Astrocyte of the spinal cord (primary cell): Measurements from ENCODE around the gene DHRS7B.

Experiments
- DNase-seq: peaks from one replicate; pipeline ENCODE4 v3.0.0; 2011; ENCODE audit warnings: low read depth, low spot score
- H3K4me3 ChIP-seq: 2 replicates; pipeline ENCODE4 v1.5.1; 2011; ENCODE audit warnings: low read depth, mild to moderate bottlenecking, low read length, moderate library complexity
- CTCF ChIP-seq: IDR thresholded peaks from 2 replicates; pipeline ENCODE4 v1.5.1; 2012; ENCODE audit warnings: low read depth, mild to moderate bottlenecking, low read length, inconsistent platforms
- in situ Hi-C: cut with HindIII; loops from 2 replicates; pipeline ENCODE4 v1.10.0; 2017; ENCODE audit warnings: low sequenced_read_pairs

The DHRS7B gene

GRCh38 chr17:21164620-21165019 is 37.9 kb downstream of the DHRS7B start:
- DNase-seq: no peak
- no peak overlapping the region for H3K4me3 ChIP-seq
- no peak for TF ChIP-seq CTCF
- in situ Hi-C loops: no loop called here

GRCh38 chr17:21165922-21166594 is 39.3 kb downstream of the DHRS7B start:
- in situ Hi-C loops: no loop called here
- H3K4me3 ChIP-seq: no peak overlapping the region
- no peak for TF ChIP-seq CTCF
- DNase-seq: no peak

- H3K4me3 ChIP-seq: no peak overlapping the region
- DNase-seq: no peak
- in situ Hi-C loops: no loop called here
- no peak for TF ChIP-seq CTCF
Measured at GRCh38 chr17:21166595-21167210, 39.9 kb downstream of the DHRS7B start.

GRCh38 chr17:21167303-21167702 is 40.5 kb downstream of the DHRS7B start:
- no peak for DNase-seq
- no peak overlapping the region for H3K4me3 ChIP-seq
- TF ChIP-seq CTCF: no peak
- in situ Hi-C loops: no loop called here

- no peak overlapping the region for H3K4me3 ChIP-seq
- no peak for DNase-seq
- in situ Hi-C loops: no loop called here
- no peak for TF ChIP-seq CTCF
Measured at GRCh38 chr17:21168555-21168865, 41.7 kb downstream of the DHRS7B start.

- H3K4me3 ChIP-seq: no peak overlapping the region
- no peak for TF ChIP-seq CTCF
- in situ Hi-C loops: no loop called here
- DNase-seq: no peak
Measured at GRCh38 chr17:21169496-21169895, 42.7 kb downstream of the DHRS7B start.
